Measurements from ENCODE around the gene CENPX. TPM values are rescaled to one million over a fixed set of nuclear protein-coding genes. Genes with fewer than 3 reads are reported as not detected.

Gene CENPX
- total RNA-seq, 2 experiments from 2014 or later = 83.0 to 85.8 TPM

DNA sequence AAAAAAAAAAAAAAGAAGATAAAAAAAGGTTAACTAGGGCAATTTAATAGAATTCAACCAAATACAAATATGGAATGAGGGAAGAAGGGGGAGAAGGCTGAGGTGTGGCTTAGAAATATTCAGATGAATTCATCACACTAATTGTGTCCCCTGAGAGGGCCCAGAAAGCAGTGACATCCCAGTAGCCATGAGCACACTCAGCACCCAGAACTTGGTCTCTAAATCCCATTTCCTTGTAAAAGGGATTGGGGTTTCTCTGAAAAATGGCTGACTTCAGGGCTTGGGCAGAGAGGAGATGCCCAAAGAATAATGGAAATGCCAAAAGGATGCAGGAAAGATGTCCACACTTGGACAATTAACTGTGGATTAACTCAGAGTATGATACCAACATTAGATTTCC is 49.2 kb downstream of the CENPX start:
- ChIA-PET POLR2A (no interaction called here), CTCF (interaction anchor here (2.1 kb wide), 1 partner anchor 14 kb away, joined by 7 read pairs; no protein-coding TSS in a partner anchor)
- H3K27ac Mint-ChIP-seq = no peak overlapping the region
- H3K4me3 Mint-ChIP-seq = no peak overlapping the region
- no peak for DNase-seq
- H3K4me1 Mint-ChIP-seq (ENCODE audit: low read depth) = peaks cover 18% of the 10 kb centered on the region
- intact Hi-C loops (cut with micrococcal nuclease) = no loop called here
- no peaks in the 10 kb centered on the region for H3K36me3 Mint-ChIP-seq
- peaks cover 2% of the 10 kb centered on the region for H3K9me3 Mint-ChIP-seq
- no peaks in the 10 kb centered on the region for H3K27me3 Mint-ChIP-seq

GRCh38 chr17:81968850-81969812 is 53.5 kb downstream of the CENPX start:
- Mint-ChIP-seq H3K27me3 (no peaks in the 10 kb centered on the region), H3K4me3 (peak overlapping the region; percentile 1), H3K9me3 (peaks cover 1% of the 10 kb centered on the region), H3K27ac (peak overlapping the region; percentile 7), H3K4me1 (ENCODE audit: low read depth) (peaks cover 14% of the 10 kb centered on the region), H3K36me3 (no peaks in the 10 kb centered on the region)
- intact Hi-C loops (cut with micrococcal nuclease) = loop anchor here (1.0 kb wide), 1 partner anchor 8 kb away; the partner anchor contains the start of gene ASPSCR1
- no peak for DNase-seq
- POLR2A ChIA-PET = no interaction called here
- CTCF ChIA-PET = interaction anchor here (1.6 to 2.2 kb wide), 2 partner anchors 10 to 61 kb away, joined by 6 to 15 read pairs; no protein-coding TSS in a partner anchor

Other genes with a start within 250 kb of the CENPX start
- not detected for gene GCGR, start 218.7 kb downstream of the CENPX start, total RNA-seq
- gene MCRIP1, start 189.6 kb downstream of the CENPX start, total RNA-seq = 10 to 100 TPM; 67.4 to 68.3 TPM
- gene PPP1R27, start 187.8 kb downstream of the CENPX start, total RNA-seq = not detected
- gene P4HB, start 162.3 kb downstream of the CENPX start, total RNA-seq = 100 to 1,000 TPM; 358 to 367 TPM
- gene ARHGDIA, start 151.5 kb downstream of the CENPX start, total RNA-seq = 100 to 1,000 TPM; 526 to 531 TPM
- 100 to 1,000 TPM; 208 to 210 TPM for gene ALYREF, start 131.3 kb downstream of the CENPX start, total RNA-seq
- 100 to 1,000 TPM; 172 to 173 TPM for gene ANAPC11, start 131.2 kb downstream of the CENPX start, total RNA-seq
- gene NPB, start 120.6 kb downstream of the CENPX start, total RNA-seq = not detected
- gene PCYT2, start 111.5 kb downstream of the CENPX start, total RNA-seq = 10 to 100 TPM; 28.8 to 29.7 TPM
- gene SIRT7, start 104.7 kb downstream of the CENPX start, total RNA-seq = 10 to 100 TPM; 32.0 to 33.1 TPM
- 10 to 100 TPM; 23.4 to 24.1 TPM for gene MAFG, start 95.1 kb downstream of the CENPX start, total RNA-seq
- 10 to 100 TPM; 88.9 to 89.8 TPM for gene PYCR1, start 85.6 kb downstream of the CENPX start, total RNA-seq
- gene MYADML2, start 75.6 kb downstream of the CENPX start, total RNA-seq = not detected
- gene NOTUM, start 61.7 kb downstream of the CENPX start, total RNA-seq = under 1 TPM; 0.22 to 0.40 TPM
- gene ASPSCR1, start 45.2 kb downstream of the CENPX start, total RNA-seq = 10 to 100 TPM; 25.4 to 27.1 TPM
- gene LRRC45, start 427 bp upstream of the CENPX start, total RNA-seq = 10 to 100 TPM; 16.3 to 19.0 TPM
- gene RAC3, start 8.8 kb upstream of the CENPX start, total RNA-seq = 1 to 10 TPM; 6.3 to 8.1 TPM
- 100 to 1,000 TPM; 105 to 115 TPM for gene DCXR, start 14.8 kb upstream of the CENPX start, total RNA-seq
- gene RFNG, start 28.9 kb upstream of the CENPX start, total RNA-seq = 10 to 100 TPM; 16.5 to 17.5 TPM
- 10 to 100 TPM; 86.8 to 89.1 TPM for gene GPS1, start 29.0 kb upstream of the CENPX start, total RNA-seq
- gene DUS1L, start 42.9 kb upstream of the CENPX start, total RNA-seq = 100 to 1,000 TPM; 118 to 131 TPM
- 100 to 1,000 TPM; 209 to 212 TPM for gene FASN, start 75.4 kb upstream of the CENPX start, total RNA-seq
- gene CCDC57, start 190.0 kb upstream of the CENPX start, total RNA-seq = 10 to 100 TPM; 49.6 to 51.7 TPM
- 10 to 100 TPM; 97.4 to 99.7 TPM for gene SLC16A3, start 206.2 kb upstream of the CENPX start, total RNA-seq

Data from activated CD4-positive, alpha-beta memory T cell treated with anti-CD3 and anti-CD28 coated beads for 36 hours (primary cell).